Activated CD4-positive, alpha-beta T cell treated with anti-CD3 and anti-CD28 coated beads, Interleukin-2, amount 10 ng/mL, durations not matched to agents 7 days and 5 days (primary cell): ENCODE measurements around the gene TRIM37. TPM values are rescaled to one million over a fixed set of nuclear protein-coding genes. Genes with fewer than 3 reads are reported as not detected.
A peak's percentile ranks its signal among the peaks of the same experiment; 100 is the strongest.

ENCODE experiments used
- CTCF ChIA-PET: fragments of 350-600 bp; sonication (Branson Sonifier 250); formaldehyde crosslinking; loops from one replicate; lab custom pipeline; 2021; ENCODE audit warnings: antibody characterized with exemption; lab: Charles Lee
- POLR2A ChIA-PET: fragments of 350-600 bp; sonication (Branson Sonifier 250); formaldehyde crosslinking; loops from one replicate; lab custom pipeline; 2021; ENCODE audit warnings: antibody characterized with exemption; lab: Charles Lee
- DNase-seq: peaks from one replicate; pipeline ENCODE4 v3.0.0-alpha.2; 2020
- H3K27ac Mint-ChIP-seq: one replicate; pipeline ENCODE4 v1.8.0; 2021; ENCODE audit warnings: mild to moderate bottlenecking, moderate library complexity, mixed read lengths
- H3K27me3 Mint-ChIP-seq: one replicate; pipeline ENCODE4 v1.8.0; 2021; ENCODE audit warnings: mixed read lengths
- H3K36me3 Mint-ChIP-seq: one replicate; pipeline ENCODE4 v1.8.0; 2021; ENCODE audit warnings: low read depth, mixed read lengths
- H3K4me1 Mint-ChIP-seq: one replicate; pipeline ENCODE4 v1.8.0; 2021; ENCODE audit warnings: mixed read lengths
- H3K4me3 Mint-ChIP-seq: one replicate; pipeline ENCODE4 v1.8.0; 2021; ENCODE audit warnings: mild to moderate bottlenecking, moderate library complexity, mixed read lengths
- H3K9me3 Mint-ChIP-seq: one replicate; pipeline ENCODE4 v1.8.0; 2021; ENCODE audit warnings: mixed read lengths
- total RNA-seq, 2 experiments: library from RNA; stranded (reverse); gene quantifications; one replicate each; pipeline ENCODE4 v1.2.3, GENCODE V29; 2021

The TRIM37 gene, protein sequence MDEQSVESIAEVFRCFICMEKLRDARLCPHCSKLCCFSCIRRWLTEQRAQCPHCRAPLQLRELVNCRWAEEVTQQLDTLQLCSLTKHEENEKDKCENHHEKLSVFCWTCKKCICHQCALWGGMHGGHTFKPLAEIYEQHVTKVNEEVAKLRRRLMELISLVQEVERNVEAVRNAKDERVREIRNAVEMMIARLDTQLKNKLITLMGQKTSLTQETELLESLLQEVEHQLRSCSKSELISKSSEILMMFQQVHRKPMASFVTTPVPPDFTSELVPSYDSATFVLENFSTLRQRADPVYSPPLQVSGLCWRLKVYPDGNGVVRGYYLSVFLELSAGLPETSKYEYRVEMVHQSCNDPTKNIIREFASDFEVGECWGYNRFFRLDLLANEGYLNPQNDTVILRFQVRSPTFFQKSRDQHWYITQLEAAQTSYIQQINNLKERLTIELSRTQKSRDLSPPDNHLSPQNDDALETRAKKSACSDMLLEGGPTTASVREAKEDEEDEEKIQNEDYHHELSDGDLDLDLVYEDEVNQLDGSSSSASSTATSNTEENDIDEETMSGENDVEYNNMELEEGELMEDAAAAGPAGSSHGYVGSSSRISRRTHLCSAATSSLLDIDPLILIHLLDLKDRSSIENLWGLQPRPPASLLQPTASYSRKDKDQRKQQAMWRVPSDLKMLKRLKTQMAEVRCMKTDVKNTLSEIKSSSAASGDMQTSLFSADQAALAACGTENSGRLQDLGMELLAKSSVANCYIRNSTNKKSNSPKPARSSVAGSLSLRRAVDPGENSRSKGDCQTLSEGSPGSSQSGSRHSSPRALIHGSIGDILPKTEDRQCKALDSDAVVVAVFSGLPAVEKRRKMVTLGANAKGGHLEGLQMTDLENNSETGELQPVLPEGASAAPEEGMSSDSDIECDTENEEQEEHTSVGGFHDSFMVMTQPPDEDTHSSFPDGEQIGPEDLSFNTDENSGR
- 10 to 100 TPM; 22.6 to 27.9 TPM for total RNA-seq

DNA sequence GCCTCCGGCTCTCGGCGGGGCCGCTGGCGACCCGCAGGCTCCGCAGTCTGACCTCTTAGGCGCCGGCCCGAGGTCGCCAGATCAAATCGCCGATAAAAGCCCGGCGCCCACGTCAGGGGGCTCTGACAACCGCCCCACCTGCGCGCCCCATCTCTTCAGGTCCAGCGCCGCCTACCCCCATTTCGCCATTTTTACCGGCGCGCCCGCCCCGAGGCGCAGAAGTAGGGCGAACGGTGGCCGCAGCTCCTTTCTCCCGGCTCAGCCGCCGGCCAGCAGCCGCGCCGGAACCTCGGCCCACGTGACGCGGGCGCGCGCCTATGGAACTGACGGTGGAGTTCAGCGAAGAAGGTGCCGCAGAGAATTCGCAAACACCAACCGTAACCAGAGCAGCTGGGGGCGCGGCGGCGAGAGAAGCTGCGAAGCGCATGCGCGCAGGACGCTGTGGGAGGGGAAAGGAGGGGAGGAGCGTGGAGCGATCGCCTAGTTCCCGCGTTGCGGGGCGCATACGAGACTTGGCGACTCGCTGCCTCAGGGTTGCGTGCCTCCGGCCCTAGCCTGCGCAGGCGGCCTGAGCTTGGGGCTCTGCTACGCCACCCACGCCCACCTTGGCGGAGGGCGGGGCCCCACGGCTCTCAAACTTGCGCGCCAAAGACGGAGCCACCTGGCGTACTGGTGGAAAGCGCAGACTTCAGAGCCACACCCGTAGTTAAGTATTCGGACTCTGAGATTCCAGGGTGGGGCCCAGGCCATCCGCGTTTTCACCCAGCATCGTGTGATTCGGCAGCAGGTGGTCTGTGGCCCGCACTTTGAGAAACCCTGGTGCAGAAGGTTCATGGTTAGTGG is at the start of gene TRIM37:
TSS of gene TRIM37 (minus strand) at position 418 of the 843 bp plus-strand sequence. CDS start 419 bp downstream, outside the sequence.
- DNase-seq: peak; percentile 98
- Mint-ChIP-seq H3K4me3 (peak within 1 kb of the TSS; percentile 98), H3K27me3 (no peaks in the 10 kb centered on the region), H3K9me3 (no peaks in the 10 kb centered on the region), H3K4me1 (peaks cover 52% of the 10 kb centered on the region), H3K36me3 (peaks cover 29% of the 10 kb centered on the region), H3K27ac (peak within 1 kb of the TSS; percentile 91)
- ChIA-PET POLR2A (interaction anchor here (0.6 to 1.5 kb wide), 5 partner anchors 49 to 475 kb away, joined by 3 to 7 read pairs (median 4); partner anchors contain the start of genes GDPD1, PRR11 and SKA2), CTCF (interaction anchor here (0.6 to 1.5 kb wide), 6 partner anchors 8 to 77 kb away, joined by 3 to 4 read pairs (median 3); no protein-coding TSS in a partner anchor)

GRCh38 chr17:59155439-59156177 is 48.9 kb upstream of the TRIM37 start, which contains the start of gene PRR11:
Gene PRR11 (plus strand): TSS chr17:59155746. CDS start chr17:59169753, 14,007 bp downstream.
- CTCF ChIA-PET: interaction anchor here (0.6 to 1.1 kb wide), 3 partner anchors 9 to 67 kb away, joined by 3 to 4 read pairs (median 4); no protein-coding TSS in a partner anchor
- H3K4me1 Mint-ChIP-seq: peaks cover 67% of the 10 kb centered on the region
- POLR2A ChIA-PET: interaction anchor here (1.2 to 1.4 kb wide), 2 partner anchors 49 to 525 kb away, joined by 4 to 7 read pairs; partner anchors contain the start of gene TRIM37
- no peak within 1 kb of the TSS for H3K27ac Mint-ChIP-seq
- H3K36me3 Mint-ChIP-seq: peaks cover 39% of the 10 kb centered on the region
- H3K27me3 Mint-ChIP-seq: no peaks in the 10 kb centered on the region
- no peak within 1 kb of the TSS for H3K4me3 Mint-ChIP-seq
- H3K9me3 Mint-ChIP-seq: no peaks in the 10 kb centered on the region
- DNase-seq: peak; percentile 97

DNA sequence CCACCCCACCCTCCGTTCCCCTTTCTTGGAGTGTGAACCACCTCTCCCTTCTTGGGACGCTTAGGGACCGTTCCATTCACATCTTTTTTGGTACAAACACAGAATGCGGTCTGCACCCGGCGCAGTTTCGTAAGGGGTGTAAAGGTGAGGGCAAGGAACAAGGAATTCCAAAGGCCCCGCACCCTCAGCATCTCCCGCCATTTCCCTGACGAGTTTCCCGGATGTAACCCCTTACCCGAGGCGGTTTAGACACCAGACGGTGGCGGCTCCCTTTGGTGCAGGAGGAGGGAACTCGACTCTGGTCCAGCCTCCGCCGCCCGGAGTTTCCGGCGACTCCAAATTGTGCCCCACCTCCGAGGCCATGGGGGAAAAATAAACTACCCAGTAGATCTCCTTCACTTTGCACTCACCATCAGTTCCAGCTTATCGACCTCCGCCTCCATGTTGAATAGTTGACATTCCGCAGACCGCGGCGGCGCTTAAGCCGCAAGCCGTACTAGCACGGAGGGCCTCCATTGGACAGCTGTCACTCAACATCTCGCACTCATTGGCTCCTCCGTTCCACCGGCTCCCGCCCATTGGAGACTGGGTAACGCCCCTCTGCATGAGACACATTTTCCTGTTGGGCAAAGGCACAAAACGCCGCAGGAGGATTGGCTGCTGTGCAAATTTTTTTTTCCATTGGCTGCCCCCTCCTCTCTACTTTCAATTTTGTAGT is 48.2 kb upstream of the TRIM37 start, which contains the start of gene SKA2:
TSS of gene SKA2 (minus strand) at position 466 of the 718 bp plus-strand sequence. CDS start at position 443, 23 bp downstream.
- H3K27me3 Mint-ChIP-seq: no peaks in the 10 kb centered on the region
- no peak within 1 kb of the TSS for H3K4me3 Mint-ChIP-seq
- POLR2A ChIA-PET: interaction anchor here (0.7 to 1.4 kb wide), 3 partner anchors 48 to 667 kb away, joined by 4 to 7 read pairs (median 4); partner anchors contain the start of genes HSF5 and TRIM37
- DNase-seq: peak; percentile 99
- CTCF ChIA-PET: interaction anchor here (0.6 to 1.1 kb wide), 3 partner anchors 10 to 791 kb away, joined by 3 to 4 read pairs (median 4); no protein-coding TSS in a partner anchor
- H3K27ac Mint-ChIP-seq: no peak within 1 kb of the TSS
- peaks cover 36% of the 10 kb centered on the region for H3K36me3 Mint-ChIP-seq
- H3K9me3 Mint-ChIP-seq: no peaks in the 10 kb centered on the region
- peaks cover 67% of the 10 kb centered on the region for H3K4me1 Mint-ChIP-seq

DNA sequence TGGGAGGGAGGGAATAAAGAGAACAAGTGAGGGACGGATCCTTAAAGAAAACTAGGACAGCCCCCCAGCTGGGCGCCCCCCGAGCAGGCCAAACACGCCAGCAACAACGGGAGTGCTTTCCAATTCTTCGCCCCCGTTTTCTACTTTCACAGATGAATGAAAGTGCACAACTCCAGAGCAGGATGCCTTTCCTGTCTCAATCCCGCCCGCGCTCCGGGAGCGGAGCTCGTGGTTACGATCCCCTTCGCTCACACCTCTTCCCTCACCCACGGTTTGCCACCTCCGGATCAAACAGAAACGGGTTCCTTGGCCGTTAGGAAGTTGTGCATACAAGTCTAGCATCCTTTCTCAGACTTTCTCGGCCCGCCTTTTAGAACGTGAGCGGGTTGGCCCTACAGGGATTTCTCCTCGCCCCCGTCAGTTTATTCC is 47.6 kb upstream of the TRIM37 start:
- Mint-ChIP-seq H3K27me3 (no peaks in the 10 kb centered on the region), H3K4me1 (peaks cover 67% of the 10 kb centered on the region), H3K9me3 (no peaks in the 10 kb centered on the region), H3K4me3 (no peak overlapping the region), H3K36me3 (peaks cover 37% of the 10 kb centered on the region), H3K27ac (no peak overlapping the region)
- POLR2A ChIA-PET: interaction anchor here (0.7 kb wide), 1 partner anchor 666 kb away, joined by 4 read pairs; the partner anchor contains the start of gene HSF5
- DNase-seq: peak; percentile 55
- CTCF ChIA-PET: interaction anchor here (0.6 to 1.1 kb wide), 2 partner anchors 68 to 792 kb away, joined by 4 read pairs; no protein-coding TSS in a partner anchor

DNA sequence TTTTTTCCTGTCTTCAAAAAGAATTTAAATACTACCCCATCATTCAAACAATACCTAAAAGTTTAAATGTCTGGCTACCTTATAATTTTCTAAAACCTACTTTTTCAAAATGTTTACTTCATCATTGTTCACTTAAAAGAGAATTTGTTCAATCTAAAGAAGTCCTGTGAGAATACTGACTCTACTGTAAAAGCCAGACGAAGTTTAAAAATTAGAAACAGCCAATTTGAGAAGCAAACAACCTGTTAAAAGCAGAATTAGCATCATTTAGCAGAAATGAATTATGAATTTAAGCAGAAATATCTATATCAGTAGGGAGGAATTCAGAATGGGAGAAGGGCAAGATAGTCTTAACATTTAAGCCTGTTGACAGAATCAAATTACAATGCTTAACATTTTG is 46.2 kb upstream of the TRIM37 start:
- no peak overlapping the region for H3K4me3 Mint-ChIP-seq
- H3K36me3 Mint-ChIP-seq: peaks cover 30% of the 10 kb centered on the region
- CTCF ChIA-PET: no interaction called here
- H3K27me3 Mint-ChIP-seq: no peaks in the 10 kb centered on the region
- no peak for DNase-seq
- peaks cover 57% of the 10 kb centered on the region for H3K4me1 Mint-ChIP-seq
- H3K9me3 Mint-ChIP-seq: no peaks in the 10 kb centered on the region
- no peak overlapping the region for H3K27ac Mint-ChIP-seq
- POLR2A ChIA-PET: no interaction called here

DNA sequence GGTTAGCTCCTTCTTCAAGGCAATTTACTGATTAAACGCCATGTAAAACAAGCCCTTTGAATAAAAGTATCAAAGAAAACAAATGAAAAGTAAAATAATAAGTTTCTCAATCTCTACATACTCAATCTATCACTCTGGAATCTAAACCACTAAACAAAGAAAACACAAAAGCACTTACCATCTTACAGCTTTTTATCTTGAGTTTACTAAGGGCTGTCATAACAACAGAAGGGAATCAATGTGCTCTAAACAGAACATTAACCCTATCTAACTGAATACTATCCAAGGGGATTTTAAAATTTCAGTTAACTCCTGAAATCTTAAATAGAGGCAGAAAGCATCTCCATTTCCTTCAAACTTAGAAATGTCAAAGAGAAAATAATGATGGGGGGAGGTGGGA is 44.9 kb upstream of the TRIM37 start:
- Mint-ChIP-seq H3K27me3 (no peaks in the 10 kb centered on the region), H3K36me3 (peaks cover 26% of the 10 kb centered on the region), H3K27ac (no peak overlapping the region), H3K4me1 (peaks cover 51% of the 10 kb centered on the region), H3K4me3 (peak overlapping the region; percentile 28), H3K9me3 (no peaks in the 10 kb centered on the region)
- ChIA-PET POLR2A (no interaction called here), CTCF (no interaction called here)
- DNase-seq: no peak

DNA sequence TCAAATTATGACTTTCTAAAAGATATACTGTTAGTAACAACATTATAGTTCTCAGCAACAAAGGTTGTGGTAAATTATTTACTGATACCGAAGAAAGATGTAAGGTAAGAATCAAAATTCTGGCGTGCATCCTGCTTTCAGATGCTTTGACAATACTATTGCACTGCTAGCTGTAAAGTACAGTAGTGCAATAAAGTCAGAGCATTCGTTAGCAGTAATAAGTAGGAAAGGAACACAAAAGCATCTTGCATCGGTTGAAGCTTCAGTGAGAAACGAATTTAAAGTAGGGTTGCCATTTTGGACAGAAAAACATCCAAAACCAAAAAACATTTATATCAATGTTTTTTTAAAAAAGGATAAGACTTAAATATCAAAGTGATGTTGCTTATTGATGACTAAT is 44.3 kb upstream of the TRIM37 start:
- Mint-ChIP-seq H3K9me3 (no peaks in the 10 kb centered on the region), H3K27me3 (no peaks in the 10 kb centered on the region), H3K36me3 (peaks cover 26% of the 10 kb centered on the region), H3K27ac (no peak overlapping the region), H3K4me1 (peaks cover 46% of the 10 kb centered on the region), H3K4me3 (no peak overlapping the region)
- POLR2A ChIA-PET: no interaction called here
- CTCF ChIA-PET: no interaction called here
- no peak for DNase-seq

DNA sequence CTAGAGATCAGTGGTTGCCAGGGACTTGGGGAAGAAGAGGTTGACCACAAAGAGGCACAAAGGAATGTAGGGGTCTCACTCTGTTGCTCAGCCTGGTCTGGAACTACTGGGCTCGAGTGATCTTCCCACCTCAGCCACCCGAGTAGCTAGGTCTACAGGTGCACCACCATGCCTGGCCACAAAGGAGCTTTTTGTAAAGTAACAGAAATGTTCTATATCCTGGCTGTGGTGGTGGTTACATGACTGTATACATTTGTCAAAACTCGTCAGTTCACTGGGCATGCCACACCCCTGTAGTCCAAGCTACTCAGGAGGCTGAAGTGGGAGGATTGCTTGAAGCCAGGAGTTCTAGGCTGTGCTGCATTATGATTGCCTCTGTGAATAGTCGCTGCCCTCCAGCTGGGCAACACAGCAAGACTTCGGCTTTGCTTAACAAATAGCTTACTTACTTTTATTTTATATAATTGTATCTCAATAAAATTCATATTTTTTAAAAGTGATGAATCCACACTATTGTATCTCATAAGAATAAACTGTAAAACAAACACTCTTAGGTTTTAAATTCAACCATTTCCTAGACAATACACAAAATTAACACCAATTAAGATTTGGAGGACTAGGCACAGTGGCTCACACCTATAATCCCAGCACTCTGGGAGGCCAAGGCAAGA is 43.3 kb upstream of the TRIM37 start:
- H3K27ac Mint-ChIP-seq: no peak overlapping the region
- peak; percentile 17 for DNase-seq
- peaks cover 50% of the 10 kb centered on the region for H3K4me1 Mint-ChIP-seq
- no peaks in the 10 kb centered on the region for H3K9me3 Mint-ChIP-seq
- H3K36me3 Mint-ChIP-seq: peaks cover 34% of the 10 kb centered on the region
- H3K27me3 Mint-ChIP-seq: no peaks in the 10 kb centered on the region
- ChIA-PET POLR2A (no interaction called here), CTCF (interaction anchor here (1.0 to 1.5 kb wide), 4 partner anchors 8 to 631 kb away, joined by 3 to 5 read pairs (median 3); partner anchors contain the start of gene TRIM37)
- H3K4me3 Mint-ChIP-seq: no peak overlapping the region

DNA sequence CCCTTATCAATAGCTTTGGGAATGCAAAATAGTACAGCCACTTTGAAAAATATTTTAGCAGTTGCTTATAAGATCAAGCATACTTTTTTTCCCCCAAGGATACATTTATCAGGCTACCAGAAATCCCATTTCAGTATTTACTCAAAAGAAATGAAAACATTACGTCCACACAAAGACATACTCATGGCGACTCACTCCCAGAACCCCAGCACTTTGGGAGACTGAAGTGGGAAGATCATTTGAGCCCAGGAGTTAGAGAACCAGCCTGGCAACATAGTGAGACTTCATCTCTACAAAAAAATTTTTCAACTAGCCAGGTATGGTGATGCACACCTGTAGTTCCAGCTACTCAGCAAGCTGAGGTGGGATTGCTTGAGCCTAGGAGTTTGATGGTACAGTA is 42.4 kb upstream of the TRIM37 start:
- Mint-ChIP-seq H3K9me3 (no peaks in the 10 kb centered on the region), H3K4me1 (peaks cover 54% of the 10 kb centered on the region), H3K36me3 (peaks cover 37% of the 10 kb centered on the region), H3K27ac (no peak overlapping the region), H3K4me3 (no peak overlapping the region), H3K27me3 (no peaks in the 10 kb centered on the region)
- CTCF ChIA-PET: interaction anchor here (0.6 to 1.5 kb wide), 3 partner anchors 9 to 72 kb away, joined by 3 to 5 read pairs (median 3); partner anchors contain the start of gene TRIM37
- DNase-seq: no peak
- POLR2A ChIA-PET: no interaction called here

DNA sequence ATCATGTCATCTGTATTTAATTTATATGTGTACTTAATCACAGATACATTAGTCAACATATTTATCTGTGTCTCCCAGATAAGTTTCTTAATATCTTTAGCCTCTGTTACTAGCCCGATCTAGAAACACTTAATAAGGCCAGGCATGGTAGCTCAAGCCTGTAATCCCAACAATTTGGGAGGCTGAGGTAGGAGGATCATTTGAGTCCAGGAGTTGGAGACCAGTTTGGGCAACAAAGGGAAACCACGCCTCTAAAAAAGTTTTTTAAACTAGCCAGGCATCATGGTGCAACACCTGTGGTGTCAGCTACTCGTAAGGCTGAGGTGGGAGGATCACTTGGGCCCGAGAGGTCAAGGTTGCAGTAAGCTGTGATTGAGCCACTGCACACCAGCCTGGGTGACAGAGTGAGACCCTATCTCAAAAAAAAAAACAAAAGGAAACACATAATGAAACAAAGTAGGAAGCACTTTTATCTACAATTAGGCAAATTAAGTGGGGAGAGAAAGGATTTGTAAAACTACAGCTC is 39.0 kb upstream of the TRIM37 start:
- ChIA-PET POLR2A (interaction anchor here (0.6 kb wide), 1 partner anchor 35 kb away, joined by 8 read pairs; no protein-coding TSS in a partner anchor), CTCF (interaction anchor here (1.4 to 1.5 kb wide), 2 partner anchors 13 to 15 kb away, joined by 3 to 4 read pairs; no protein-coding TSS in a partner anchor)
- no peaks in the 10 kb centered on the region for H3K27me3 Mint-ChIP-seq
- H3K4me1 Mint-ChIP-seq: peaks cover 34% of the 10 kb centered on the region
- H3K9me3 Mint-ChIP-seq: no peaks in the 10 kb centered on the region
- no peak overlapping the region for H3K4me3 Mint-ChIP-seq
- H3K27ac Mint-ChIP-seq: no peak overlapping the region
- peaks cover 30% of the 10 kb centered on the region for H3K36me3 Mint-ChIP-seq
- DNase-seq: no peak
